Measurements from ENCODE around the gene ATP8B3.

The ATP8B3 gene

GRCh38 chr19:1756705-1757465, 55.2 kb downstream of the ATP8B3 start:
- no peak for DNase-seq (ENCODE audit: low read depth)

DNA sequence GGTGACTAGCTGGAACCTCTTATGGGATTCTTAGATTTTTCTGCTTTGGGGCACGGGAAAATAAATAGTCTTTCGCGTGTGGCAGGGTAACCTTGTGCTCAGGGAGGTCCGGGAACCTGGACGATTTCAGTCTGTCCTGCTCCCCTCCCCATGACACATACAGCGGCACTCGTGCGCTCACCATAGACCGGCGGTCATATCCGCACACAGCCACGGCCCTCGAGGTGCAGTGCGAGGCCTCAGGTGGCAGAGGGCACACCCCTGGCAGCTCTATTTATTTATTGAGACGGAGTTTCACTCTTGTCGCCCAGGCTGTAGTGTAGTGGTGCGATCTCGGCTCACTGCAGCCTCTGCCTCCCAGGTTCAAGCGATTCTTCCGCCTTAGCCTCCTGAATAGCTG, 55.8 kb downstream of the ATP8B3 start:
- DNase-seq (ENCODE audit: low read depth) = no peak

DNA sequence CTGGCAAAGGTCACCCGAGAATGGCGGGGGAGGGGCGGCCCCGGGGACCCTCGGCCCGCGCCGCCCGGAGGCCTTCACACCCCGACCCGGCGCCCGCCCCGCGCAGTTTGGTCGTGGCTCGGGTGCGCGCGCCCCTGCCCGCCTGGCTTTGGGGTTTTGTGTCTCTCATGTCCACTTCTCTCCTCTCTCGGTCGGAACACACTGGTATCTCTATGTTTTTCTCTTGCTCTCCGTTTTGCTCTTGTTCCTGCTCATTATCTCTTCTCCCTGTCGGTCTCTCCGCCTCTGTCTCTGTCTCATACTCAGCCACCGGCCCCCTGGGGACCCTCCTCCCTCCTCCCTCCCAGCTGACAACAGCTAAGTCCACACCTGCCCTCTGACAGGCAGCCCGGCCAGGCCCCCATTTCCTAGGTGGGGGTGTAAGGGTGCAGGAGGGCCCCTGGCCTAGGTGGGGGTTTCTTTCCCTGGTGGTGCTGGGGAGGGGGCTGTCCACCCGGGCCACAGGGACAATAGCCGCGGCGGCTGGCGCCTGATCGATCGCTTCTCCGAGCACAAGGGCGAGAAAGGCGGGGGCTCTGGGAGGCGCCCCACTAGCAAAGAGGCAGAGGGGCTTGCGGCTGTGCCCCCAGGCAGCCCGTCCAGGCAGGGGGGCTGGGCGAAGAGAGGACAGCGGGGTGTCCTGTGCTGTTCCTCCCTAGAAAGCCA, 56.5 kb downstream of the ATP8B3 start:
- DNase-seq (ENCODE audit: low read depth) = no peak

DNA sequence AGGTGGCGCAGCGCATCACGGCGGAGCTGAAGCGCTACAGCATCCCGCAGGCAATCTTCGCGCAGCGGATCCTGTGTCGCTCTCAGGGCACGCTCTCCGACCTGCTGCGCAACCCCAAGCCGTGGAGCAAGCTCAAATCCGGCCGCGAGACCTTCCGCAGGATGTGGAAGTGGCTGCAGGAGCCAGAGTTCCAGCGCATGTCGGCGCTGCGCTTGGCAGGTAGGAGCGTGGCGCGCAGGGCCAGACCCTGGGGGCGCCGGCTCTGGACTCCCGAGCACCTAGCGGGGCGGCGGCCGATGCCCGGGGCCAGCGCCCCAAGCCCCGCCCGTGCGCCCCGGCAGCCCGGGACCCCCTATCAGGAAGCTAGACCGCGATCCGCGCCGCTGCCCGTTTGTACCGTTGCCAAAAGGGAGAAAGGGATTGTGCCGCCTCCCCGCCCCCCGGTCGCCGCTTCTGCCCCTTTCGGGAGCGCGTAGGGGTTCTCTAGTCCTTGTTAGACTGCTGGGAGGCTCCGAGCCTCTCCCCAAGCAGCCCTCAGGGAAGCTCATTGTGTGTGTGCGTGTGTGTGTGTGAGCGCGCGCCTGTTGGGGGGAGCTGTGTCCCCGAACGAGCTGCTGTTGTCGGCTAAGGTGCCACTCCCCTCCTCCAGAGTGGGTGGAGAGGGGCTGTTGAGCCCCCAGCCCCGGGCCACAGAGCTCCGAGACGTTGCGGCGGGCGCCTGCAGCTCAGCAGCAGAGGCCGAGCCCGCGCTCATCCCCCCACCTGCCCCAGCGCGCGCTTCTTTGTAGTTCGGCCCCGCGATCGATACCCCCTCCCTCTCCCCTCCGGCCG, 57.2 kb downstream of the ATP8B3 start:
- no peak for DNase-seq (ENCODE audit: low read depth)

- no peak for DNase-seq (ENCODE audit: low read depth)
Observed at GRCh38 chr19:1754018-1754635, 57.9 kb downstream of the ATP8B3 start.

- DNase-seq (ENCODE audit: low read depth) = no peak
Observed at GRCh38 chr19:1752757-1753728, 59.0 kb downstream of the ATP8B3 start, which contains the start of gene ONECUT3. Gene ONECUT3 (plus strand): TSS chr19:1753506. CDS start chr19:1753663, 157 bp downstream.

- DNase-seq (ENCODE audit: low read depth) = no peak
Observed at GRCh38 chr19:1752009-1752756, 59.9 kb downstream of the ATP8B3 start.

GRCh38 chr19:1751367-1752008, 60.6 kb downstream of the ATP8B3 start:
- DNase-seq (ENCODE audit: low read depth) = no peak

GRCh38 chr19:1750343-1751021, 61.6 kb downstream of the ATP8B3 start:
- DNase-seq (ENCODE audit: low read depth) = no peak

DNA sequence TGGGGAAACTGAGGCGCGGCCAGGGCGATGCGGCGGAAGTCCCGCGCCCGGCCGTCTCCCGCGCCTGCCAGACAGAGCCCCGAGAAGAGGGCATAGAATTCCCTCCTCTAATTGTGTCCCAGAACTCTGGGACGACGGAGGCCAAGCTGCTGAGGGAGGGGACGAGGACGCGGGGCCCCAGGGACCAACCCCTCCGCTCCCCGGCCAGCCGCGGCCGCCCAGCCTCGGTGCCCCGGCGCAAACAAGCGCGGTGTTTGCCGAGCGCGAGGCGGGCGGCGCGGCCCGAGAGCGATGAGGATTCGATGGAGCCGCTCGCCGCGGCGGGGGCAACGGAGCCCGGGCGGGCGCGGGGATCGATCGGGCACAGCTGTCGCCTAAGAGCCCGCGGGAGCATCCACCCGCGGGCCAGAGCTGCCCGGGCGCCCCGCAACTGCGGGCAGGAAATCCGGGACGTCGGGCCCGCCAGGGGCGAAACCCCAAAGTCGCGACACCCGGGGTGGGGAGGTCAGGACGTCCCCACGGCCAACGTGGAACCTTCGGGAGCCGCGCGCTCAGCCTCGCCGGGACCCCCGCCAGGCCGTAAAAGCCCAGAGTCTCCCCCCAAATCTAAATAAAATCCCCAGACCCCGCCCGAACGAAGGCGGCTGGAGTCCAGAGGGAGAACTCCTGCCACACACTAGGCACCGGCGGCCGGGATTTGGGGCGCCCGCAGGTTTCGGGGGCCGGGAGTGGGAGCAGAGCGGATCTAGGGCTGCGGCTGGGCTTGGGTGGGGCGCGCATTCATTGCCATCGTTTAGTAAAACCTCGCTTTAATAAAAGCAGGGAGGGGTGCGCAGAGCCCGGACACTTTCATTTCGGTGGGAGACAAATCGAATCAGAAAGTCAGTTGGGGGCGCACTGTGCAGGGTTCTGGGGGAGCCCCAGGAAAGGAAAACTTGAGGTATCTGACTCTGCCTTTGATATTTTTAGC, 62.4 kb downstream of the ATP8B3 start:
- DNase-seq (ENCODE audit: low read depth) = no peak

DNA sequence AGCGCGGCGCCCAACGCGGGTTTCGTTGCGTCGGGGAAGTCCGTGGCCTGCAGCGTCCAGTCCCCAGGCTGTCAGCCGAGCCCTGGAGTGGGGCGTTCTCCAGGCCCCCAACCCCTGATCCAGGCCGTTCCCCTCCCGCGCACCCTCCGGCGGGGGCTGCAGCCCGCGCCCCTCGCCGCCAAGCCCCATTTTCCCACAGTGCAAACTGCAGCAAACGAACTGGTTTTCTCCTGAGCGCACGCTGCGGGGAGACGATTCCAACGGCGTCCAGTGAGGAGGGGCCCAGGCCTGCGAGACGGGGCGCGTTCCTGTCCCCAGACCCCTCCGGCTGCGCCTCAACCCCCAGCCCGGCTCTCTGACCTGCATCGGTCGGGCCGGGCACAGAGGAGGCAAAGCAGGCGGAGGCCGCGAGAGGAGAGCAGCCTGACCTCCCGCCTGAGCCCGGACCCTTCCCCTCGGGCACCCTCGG, 63.2 kb downstream of the ATP8B3 start:
- no peak for DNase-seq (ENCODE audit: low read depth)

DNA sequence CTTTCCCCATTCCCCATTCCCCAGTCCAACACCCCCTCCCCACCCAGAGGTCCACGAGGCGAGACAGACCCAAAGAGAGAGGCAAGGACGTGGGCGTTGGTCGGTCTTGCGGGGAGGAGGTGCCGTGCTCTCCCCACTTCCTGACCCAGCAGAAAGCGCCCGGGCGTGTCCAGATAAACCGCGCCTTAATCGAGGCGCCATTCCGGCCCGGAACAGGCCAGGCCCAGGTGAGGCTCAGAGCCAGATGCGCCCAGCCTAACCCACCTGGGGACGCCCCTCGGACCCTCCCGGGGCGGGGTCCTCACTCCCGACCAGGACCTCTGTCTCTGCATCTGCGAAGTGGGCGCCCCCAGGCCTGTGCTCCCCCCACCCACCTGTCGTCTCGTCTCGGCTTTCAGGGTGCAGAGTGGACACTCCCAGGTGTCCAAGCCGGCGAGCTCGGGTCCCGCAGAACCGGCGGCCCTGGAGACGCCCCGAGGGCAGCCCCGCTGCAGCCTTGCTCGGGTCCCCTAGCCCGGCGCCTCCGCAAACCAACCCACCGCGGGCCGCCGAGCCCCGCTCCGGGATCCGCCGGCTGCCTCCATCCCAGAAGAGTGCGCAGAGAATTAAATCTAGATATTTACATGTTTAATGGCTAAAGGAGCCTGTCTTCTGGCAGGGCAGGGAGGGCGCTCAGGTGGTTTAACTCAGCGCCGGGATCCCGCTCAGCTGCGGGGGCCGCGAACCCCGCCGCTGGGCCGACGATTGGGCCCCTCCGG, 63.8 kb downstream of the ATP8B3 start:
- no peak for DNase-seq (ENCODE audit: low read depth)

- DNase-seq (ENCODE audit: low read depth) = no peak
Observed at GRCh38 chr19:1747285-1748114, 64.6 kb downstream of the ATP8B3 start.

- no peak for DNase-seq (ENCODE audit: low read depth)
Observed at GRCh38 chr19:1746401-1747284, 65.4 kb downstream of the ATP8B3 start.

- no peak for DNase-seq (ENCODE audit: low read depth)
Observed at GRCh38 chr19:1745589-1746031, 66.5 kb downstream of the ATP8B3 start.
